HL-60 (cell line): ENCODE results near the gene TFF2.

Experiments used
- DNase-seq, 2 experiments: peaks; one replicate each; pipeline ENCODE4 v3.0.0-alpha.2; 2010 to 2020; ENCODE audit warnings: low read depth in 1 of 2, low spot score in 1 of 2
- H3K27ac ChIP-seq: fragments of 250-450 bp; sonication (Bioruptor Pico); replicated peaks from 2 replicates; pipeline ENCODE4 v1.5.1; 2020; ENCODE audit warnings: mild to moderate bottlenecking, moderate library complexity
- H3K27me3 ChIP-seq: fragments of 250-450 bp; sonication (Bioruptor Pico); 2 replicates; pipeline ENCODE4 v1.5.1; 2021; ENCODE audit warnings: mild to moderate bottlenecking, moderate library complexity; ENCODE audit not compliant: insufficient read depth, poor library complexity, severe bottlenecking
- H3K4me3 ChIP-seq: replicated peaks from 2 replicates; pipeline ENCODE4 v1.5.1; 2011; ENCODE audit warnings: mild to moderate bottlenecking, control low read depth, low read length; ENCODE audit not compliant: insufficient read depth
- CTCF ChIP-seq: IDR thresholded peaks from one replicate; pipeline ENCODE4 v1.5.1; 2011; ENCODE audit warnings: low read length, control low read depth, inconsistent platforms; ENCODE audit not compliant: insufficient read depth
- GABPA ChIP-seq: IDR thresholded peaks from 2 replicates; pipeline ENCODE4 v1.6.1; 2012; ENCODE audit warnings: low read depth
- POLR2AphosphoS5 ChIP-seq: IDR thresholded peaks from 2 replicates; pipeline ENCODE4 v1.6.1; 2012; ENCODE audit warnings: low read depth
- REST ChIP-seq: IDR thresholded peaks from 2 replicates; pipeline ENCODE4 v1.6.1; 2012; ENCODE audit warnings: low read depth; ENCODE audit not compliant: insufficient replicate concordance
- SPI1 ChIP-seq: IDR thresholded peaks from 2 replicates; pipeline ENCODE4 v1.6.1; 2012; ENCODE audit warnings: low read depth, mild to moderate bottlenecking, borderline replicate concordance

The TFF2 gene

GRCh38 chr21:42374457-42374856 is 23.7 kb upstream of the TFF2 start:
- DNase-seq: no peak
- TF ChIP-seq GABPA: no peak
- no peak for TF ChIP-seq REST
- TF ChIP-seq SPI1: no peak
- no peak for TF ChIP-seq POLR2AphosphoS5
- TF ChIP-seq CTCF: no peak
- Histone ChIP-seq H3K27me3 (no peaks in the 10 kb centered on the region), H3K27ac (no peak overlapping the region), H3K4me3 (no peak overlapping the region)

- no peaks in the 10 kb centered on the region for H3K27me3 ChIP-seq
- no peak overlapping the region for H3K27ac ChIP-seq
- TF ChIP-seq CTCF (no peak), SPI1 (no peak), GABPA (no peak), POLR2AphosphoS5 (no peak)
These were observed 23.2 kb upstream of the TFF2 start for GRCh38 chr21:42373908-42374455.

GRCh38 chr21:42373196-42373907 is 22.6 kb upstream of the TFF2 start:
- no peaks in the 10 kb centered on the region for H3K27me3 ChIP-seq
- no peak for TF ChIP-seq POLR2AphosphoS5
- TF ChIP-seq SPI1: no peak
- TF ChIP-seq CTCF: no peak
- TF ChIP-seq REST: no peak
- no peak for TF ChIP-seq GABPA
- no peak overlapping the region for H3K27ac ChIP-seq
- no peak overlapping the region for H3K4me3 ChIP-seq
- DNase-seq: no peak

More at GRCh38 chr21:42373908-42374455, 23.2 kb upstream of the TFF2 start:
- H3K4me3 ChIP-seq: no peak overlapping the region
- DNase-seq: no peak
